Caco-2 (cell line): ENCODE measurements around the gene ALDH4A1. TPM values are rescaled to one million over a fixed set of nuclear protein-coding genes. Genes with fewer than 3 reads are reported as not detected.

ENCODE experiments used
- BruUV-seq: library from RNA; stranded (reverse); fragments of 400-500 nt; replicated peaks from 2 replicates; lab custom pipeline; 2021; lab: Mats Ljungman, UMichigan
- CTCF ChIA-PET: fragments of 300-600 bp; sonication (Branson Sonifier 250); formaldehyde crosslinking; loops from one replicate; lab custom pipeline; 2022; ENCODE audit warnings: antibody characterized with exemption; lab: Charles Lee
- POLR2A ChIA-PET: fragments of 300-600 bp; sonication (Branson Sonifier 250); formaldehyde crosslinking; loops from one replicate; lab custom pipeline; 2022; ENCODE audit warnings: antibody characterized with exemption; lab: Charles Lee
- DNase-seq, 2 experiments: peaks; one replicate each; pipeline versions ENCODE4 v3.0.0 to v3.0.0-alpha.2; 2020 to 2022
- H3K27me3 ChIP-seq: replicated peaks from 2 replicates; pipeline ENCODE4 v1.6.0; 2011; ENCODE audit warnings: low read length; ENCODE audit not compliant: control insufficient read depth, insufficient read depth
- H3K36me3 ChIP-seq: 2 replicates; pipeline ENCODE4 v1.5.1; 2011; ENCODE audit warnings: low read length; ENCODE audit not compliant: control insufficient read depth, insufficient read depth
- H3K4me1 ChIP-seq: fragments of 250-450 bp; sonication (Bioruptor Pico); 2 replicates; pipeline ENCODE4 v1.5.1; 2020; ENCODE audit warnings: mild to moderate bottlenecking
- H3K4me3 ChIP-seq: 2 replicates; pipeline ENCODE4 v1.5.1; 2011; ENCODE audit warnings: low read depth, mild to moderate bottlenecking, control low read depth, low read length
- H3K9me3 ChIP-seq: fragments of 250-450 bp; sonication (Bioruptor Pico); 2 replicates; pipeline ENCODE4 v1.5.1; 2020; ENCODE audit warnings: mild to moderate bottlenecking, moderate library complexity
- H3K27ac Mint-ChIP-seq: one replicate; pipeline ENCODE4 v1.8.0; 2022; ENCODE audit warnings: mixed read lengths; ENCODE audit not compliant: unreplicated experiment
- H3K27me3 Mint-ChIP-seq: one replicate; pipeline ENCODE4 v1.8.0; 2022; ENCODE audit warnings: mixed read lengths; ENCODE audit not compliant: insufficient read depth, unreplicated experiment
- H3K36me3 Mint-ChIP-seq: one replicate; pipeline ENCODE4 v1.8.0; 2022; ENCODE audit warnings: mild to moderate bottlenecking, mixed read lengths; ENCODE audit not compliant: insufficient read depth, unreplicated experiment
- H3K4me1 Mint-ChIP-seq: one replicate; pipeline ENCODE4 v1.8.0; 2022; ENCODE audit warnings: low read depth, mixed read lengths; ENCODE audit not compliant: unreplicated experiment
- H3K4me3 Mint-ChIP-seq: one replicate; pipeline ENCODE4 v1.8.0; 2022; ENCODE audit warnings: mild to moderate bottlenecking, moderate library complexity, mixed read lengths; ENCODE audit not compliant: unreplicated experiment
- H3K9me3 Mint-ChIP-seq: one replicate; pipeline ENCODE4 v1.8.0; 2022; ENCODE audit warnings: mixed read lengths; ENCODE audit not compliant: unreplicated experiment
- CTCF ChIP-seq, 2 experiments: fragments of 200-600 bp in 1 of 2; IDR thresholded peaks; 1 replicate in 1 of 2; 2 replicates in 1 of 2; pipeline versions ENCODE4 v1.5.1 to v1.8.0; 2011 to 2022; ENCODE audit warnings: antibody characterized with exemption in 1 of 2, control low read depth in 1 of 2, inconsistent platforms in 1 of 2, low read depth in 1 of 2, low read length in 1 of 2, mild to moderate bottlenecking in 1 of 2, moderate library complexity in 1 of 2; ENCODE audit not compliant: insufficient read depth in 1 of 2, severe bottlenecking in 1 of 2, unreplicated experiment in 1 of 2
- intact Hi-C: fragments of 100-400 bp; cut with micrococcal nuclease; formaldehyde crosslinking; loops from one replicate; pipeline ENCODE4 v1.10.0; 2022; ENCODE audit not compliant: unreplicated experiment
- total RNA-seq: library from RNA; stranded (reverse); gene quantifications from 2 replicates; pipeline ENCODE4 v1.2.3, GENCODE V29; 2022

ALDH4A1 gene
- total RNA-seq, 1 experiment from 2014 or later: 18.0 TPM

GRCh38 chr1:18919197-18919905 lies 17.0 kb upstream of the ALDH4A1 start:
- ChIA-PET POLR2A (no interaction called here), CTCF (no interaction called here)
- Mint-ChIP-seq H3K4me1 (peaks cover under 1% of the 10 kb centered on the region), H3K27ac (no peak overlapping the region), H3K27me3 (no peaks in the 10 kb centered on the region), H3K36me3 (peaks cover 12% of the 10 kb centered on the region), H3K9me3 (no peaks in the 10 kb centered on the region), H3K4me3 (no peak overlapping the region)
- DNase-seq: no peak
- Histone ChIP-seq H3K4me1 (peaks cover 12% of the 10 kb centered on the region), H3K9me3 (no peaks in the 10 kb centered on the region), H3K27me3 (no peaks in the 10 kb centered on the region), H3K4me3 (no peak overlapping the region), H3K36me3 (no peaks in the 10 kb centered on the region)
- no peak for TF ChIP-seq CTCF (IDR thresholded peaks at IDR 0.05; ENCODE audit: insufficient read depth in 1 of 2, low read depth in 1 of 2, low read length in 1 of 2, severe bottlenecking in 1 of 2, unreplicated experiment in 1 of 2)
- intact Hi-C loops: no loop called here
- no TSS peak for BruUV-seq

GRCh38 chr1:18918417-18918816 lies 16.1 kb upstream of the ALDH4A1 start:
- intact Hi-C loops: no loop called here
- Mint-ChIP-seq H3K9me3 (no peaks in the 10 kb centered on the region), H3K27me3 (no peaks in the 10 kb centered on the region), H3K36me3 (peaks cover 20% of the 10 kb centered on the region), H3K4me3 (no peak overlapping the region), H3K27ac (no peak overlapping the region), H3K4me1 (peaks cover 7% of the 10 kb centered on the region)
- Histone ChIP-seq H3K4me3 (no peak overlapping the region), H3K9me3 (no peaks in the 10 kb centered on the region), H3K27me3 (no peaks in the 10 kb centered on the region), H3K4me1 (peaks cover 12% of the 10 kb centered on the region), H3K36me3 (no peaks in the 10 kb centered on the region)
- no peak for DNase-seq
- BruUV-seq: no TSS peak
- TF ChIP-seq CTCF (IDR thresholded peaks at IDR 0.05; ENCODE audit: insufficient read depth in 1 of 2, low read depth in 1 of 2, low read length in 1 of 2, severe bottlenecking in 1 of 2, unreplicated experiment in 1 of 2): no peak
- ChIA-PET CTCF (interaction anchor here (0.6 kb wide), 1 partner anchor 19 kb away, joined by 5 read pairs; no protein-coding TSS in a partner anchor), POLR2A (no interaction called here)

GRCh38 chr1:18917071-18917799 lies 14.9 kb upstream of the ALDH4A1 start:
- Histone ChIP-seq H3K36me3 (no peaks in the 10 kb centered on the region), H3K9me3 (no peaks in the 10 kb centered on the region), H3K27me3 (no peaks in the 10 kb centered on the region), H3K4me3 (no peak overlapping the region), H3K4me1 (peaks cover 1% of the 10 kb centered on the region; the same call in 1 of the 2 replicates)
- ChIA-PET POLR2A (no interaction called here), CTCF (no interaction called here)
- no peak for DNase-seq
- intact Hi-C loops: no loop called here
- H3K27ac Mint-ChIP-seq: no peak overlapping the region
- no peaks in the 10 kb centered on the region for H3K27me3 Mint-ChIP-seq
- BruUV-seq: no TSS peak
- peaks cover 27% of the 10 kb centered on the region for H3K36me3 Mint-ChIP-seq
- no peaks in the 10 kb centered on the region for H3K9me3 Mint-ChIP-seq
- H3K4me3 Mint-ChIP-seq: no peak overlapping the region
- H3K4me1 Mint-ChIP-seq: peaks cover 7% of the 10 kb centered on the region
- TF ChIP-seq CTCF (IDR thresholded peaks at IDR 0.05; ENCODE audit: insufficient read depth in 1 of 2, low read depth in 1 of 2, low read length in 1 of 2, severe bottlenecking in 1 of 2, unreplicated experiment in 1 of 2): no peak
